22Rv1 (cell line): ENCODE data around the gene RBPJL.
"Not testable (repeated sequence)": the region's sequence is repeated elsewhere in the genome, so short reads cannot be mapped to it uniquely, and the experiment has no call there.

Experiments
- H3K27ac ChIP-seq: fragments of 450-650 bp; 2 replicates; pipeline ENCODE4 v1.5.1; 2017
- CTCF ChIP-seq: fragments of 450-650 bp; IDR thresholded peaks from 2 replicates; pipeline ENCODE4 v1.5.1; 2017; ENCODE audit warnings: mild to moderate bottlenecking
- ZFX ChIP-seq: fragments of 450-650 bp; IDR thresholded peaks from 2 replicates; pipeline ENCODE4 v1.6.1; 2017; ENCODE audit warnings: antibody characterized with exemption, borderline replicate concordance

RBPJL gene

GRCh38 chr20:45347936-45348778 is 41.5 kb downstream of the RBPJL start, which contains the start of gene SDC4:
Gene SDC4, minus strand, starts transcription at chr20:45348424. Its CDS starts 40 bp downstream, at chr20:45348384.
- no peak for TF ChIP-seq CTCF
- no peak for TF ChIP-seq ZFX
- peak within 1 kb of the TSS; percentile 53 for H3K27ac ChIP-seq

GRCh38 chr20:45350217-45350616 is 43.6 kb downstream of the RBPJL start:
- no peak overlapping the region for H3K27ac ChIP-seq
- no peak for TF ChIP-seq CTCF

GRCh38 chr20:45350795-45351194 is 44.2 kb downstream of the RBPJL start:
- not testable (repeated sequence) for H3K27ac ChIP-seq

- no peak overlapping the region for H3K27ac ChIP-seq
- TF ChIP-seq ZFX = no peak
These were observed 46.1 kb downstream of the RBPJL start for GRCh38 chr20:45352729-45353128.

GRCh38 chr20:45353746-45354145 is 47.1 kb downstream of the RBPJL start:
- H3K27ac ChIP-seq = no peak overlapping the region
- TF ChIP-seq ZFX = no peak
- TF ChIP-seq CTCF = no peak

GRCh38 chr20:45354423-45355208 is 48.0 kb downstream of the RBPJL start:
- TF ChIP-seq CTCF = no peak
- TF ChIP-seq ZFX = no peak
- H3K27ac ChIP-seq = no peak overlapping the region

GRCh38 chr20:45355209-45356084 is 48.8 kb downstream of the RBPJL start:
- TF ChIP-seq CTCF (no peak), ZFX (no peak)
- no peak overlapping the region for H3K27ac ChIP-seq
